ENCODE measurements around the gene WDR5.

GRCh38 chr9:134165357-134166315, 29.8 kb downstream of the WDR5 start:
- TF ChIP-seq CTCF (IDR thresholded peaks at IDR 0.05) = no peak
- TF ChIP-seq POLR2A (IDR thresholded peaks at IDR 0.05) = no peak

Data from vagina (tissue), 2 donors.